Keratinocyte (primary cell): ENCODE results near the gene EIF3D. TPM values are rescaled to one million over a fixed set of nuclear protein-coding genes. Genes with fewer than 3 reads are reported as not detected.

Experiments
- DNase-seq: peaks from one replicate; pipeline ENCODE4 v3.0.0-alpha.2; 2011; ENCODE audit warnings: low read depth, missing footprints, low spot score
- FAIRE-seq: peaks from 2 replicates; lab custom pipeline; 2011; peaks lifted over from hg19 to GRCh38; lab: Jason Lieb, UNC
- H2AFZ ChIP-seq: 2 replicates; pipeline ENCODE4 v1.6.0; 2012; ENCODE audit warnings: low read length, control low read depth, inconsistent platforms; ENCODE audit not compliant: control insufficient read depth
- H3K27ac ChIP-seq: 2 replicates; pipeline ENCODE4 v1.5.1; 2011; ENCODE audit warnings: low read length; ENCODE audit not compliant: control insufficient read depth, insufficient read depth
- H3K27me3 ChIP-seq: 3 replicates; pipeline ENCODE4 v1.6.0; 2011; ENCODE audit warnings: low read length; ENCODE audit not compliant: control insufficient read depth, insufficient read depth; ENCODE audit errors: extremely low read depth
- H3K36me3 ChIP-seq, 2 experiments: 2 replicates in 1 of 2; 3 replicates in 1 of 2; pipeline ENCODE4 v1.5.1; 2011; ENCODE audit warnings: low read length in 2 of 2, mild to moderate bottlenecking in 1 of 2; ENCODE audit not compliant: control insufficient read depth in 2 of 2, insufficient read depth in 2 of 2; ENCODE audit errors: extremely low read depth in 1 of 2
- H3K4me1 ChIP-seq: 3 replicates; pipeline ENCODE4 v1.5.1; 2011; ENCODE audit warnings: low read length; ENCODE audit not compliant: control insufficient read depth, insufficient read depth; ENCODE audit errors: extremely low read depth
- H3K4me2 ChIP-seq: 3 replicates; pipeline ENCODE4 v1.6.0; 2011; ENCODE audit warnings: low read depth, low read length; ENCODE audit not compliant: control insufficient read depth, insufficient read depth; ENCODE audit errors: extremely low read depth
- H3K4me3 ChIP-seq, 3 experiments: fragments of 200-600 bp in 1 of 3; sonication (generic) in 1 of 3; 2 replicates in 2 of 3; 3 replicates in 1 of 3; pipeline ENCODE4 v1.5.1; 2011 to 2016; ENCODE audit warnings: low read length in 3 of 3, mild to moderate bottlenecking in 3 of 3, control low read depth in 2 of 3, inconsistent platforms in 1 of 3, low read depth in 1 of 3, mixed read lengths in 1 of 3, mixed run types in 1 of 3, moderate library complexity in 1 of 3; ENCODE audit not compliant: control insufficient read depth in 2 of 3, insufficient read depth in 2 of 3; ENCODE audit errors: extremely low read depth in 1 of 3
- H3K79me2 ChIP-seq: 2 replicates; pipeline ENCODE4 v1.6.0; 2012; ENCODE audit warnings: low read length; ENCODE audit not compliant: control insufficient read depth, insufficient read depth
- H3K9ac ChIP-seq: 3 replicates; pipeline ENCODE4 v1.6.0; 2011; ENCODE audit warnings: low read length; ENCODE audit not compliant: control insufficient read depth, insufficient read depth; ENCODE audit errors: extremely low read depth
- H3K9me1 ChIP-seq: 3 replicates; pipeline ENCODE4 v1.6.0; 2011; ENCODE audit warnings: low read length; ENCODE audit not compliant: control insufficient read depth, insufficient read depth; ENCODE audit errors: extremely low read depth
- H3K9me3 ChIP-seq: 2 replicates; pipeline ENCODE4 v1.5.1; 2012; ENCODE audit warnings: low read depth, low read length; ENCODE audit not compliant: control insufficient read depth
- H4K20me1 ChIP-seq: 3 replicates; pipeline ENCODE4 v1.6.0; 2011; ENCODE audit warnings: low read length; ENCODE audit not compliant: control insufficient read depth, insufficient read depth; ENCODE audit errors: extremely low read depth
- CTCF ChIP-seq, 3 experiments: IDR thresholded peaks in 1 of 3; conservative IDR thresholded peaks in 1 of 3; optimal IDR thresholded peaks in 1 of 3; 2 replicates in 2 of 3; 3 replicates in 1 of 3; pipeline versions ENCODE3 to v1.5.1; 2011; ENCODE audit warnings: low read length in 3 of 3, mild to moderate bottlenecking in 3 of 3, moderate library complexity in 2 of 3, control low read depth in 1 of 3, inconsistent platforms in 1 of 3; ENCODE audit not compliant: insufficient read depth in 2 of 3; ENCODE audit errors: extremely low read depth in 1 of 3
- EZH2 ChIP-seq: IDR thresholded peaks from one replicate; pipeline ENCODE4 v1.6.1; 2012; ENCODE audit warnings: inconsistent platforms, mild to moderate bottlenecking, low read length, moderate library complexity
- dilution Hi-C: fragments of 300-500 bp; cut with MboI; formaldehyde crosslinking; loops from one replicate; pipeline ENCODE4 v1.7.0; 2020; ENCODE audit warnings: low sequenced_read_pairs; ENCODE audit not compliant: extremely low pct_ligation_motif_present
- polyA plus RNA-seq, 5 experiments: library from polyadenylated mRNA; depleted of rRNA in 3 of 5; stranded (reverse) in 3 of 5; stranded (forward) in 1 of 5; unstranded in 1 of 5; fragments of >200 nt; gene quantifications; 1 replicate in 1 of 5; 2 replicates in 3 of 5; 3 replicates in 1 of 5; pipeline versions ENCODE4 v1.2.1 to v1.2.3, GENCODE V29; 2011 to 2012; ENCODE audit warnings: missing spikeins in 2 of 5, low read depth in 1 of 5, low replicate concordance in 1 of 5

Gene EIF3D
- polyA plus RNA-seq, 1 donor (not counting 4 experiments of a cell fraction or from before 2014, with no cell fraction given), result 408 TPM

GRCh38 chr22:36486619-36487384 is 42.2 kb downstream of the EIF3D start:
- H3K27ac ChIP-seq, result no peak overlapping the region
- FAIRE-seq, result peak; percentile 69
- H3K27me3 ChIP-seq, result no peaks in the 10 kb centered on the region
- no peak for DNase-seq
- no peak overlapping the region for H3K4me2 ChIP-seq
- peaks cover 3% of the 10 kb centered on the region for H3K9me3 ChIP-seq
- no peak overlapping the region for H3K4me3 ChIP-seq
- peaks cover 4% of the 10 kb centered on the region for H3K4me1 ChIP-seq
- dilution Hi-C loops, result no loop called here
- H3K9ac ChIP-seq, result no peak overlapping the region
- H3K79me2 ChIP-seq, result no peaks in the 10 kb centered on the region
- no peaks in the 10 kb centered on the region for H4K20me1 ChIP-seq
- no peaks in the 10 kb centered on the region for H3K9me1 ChIP-seq
- H2AFZ ChIP-seq, result no peak overlapping the region
- no peaks in the 10 kb centered on the region for H3K36me3 ChIP-seq
- TF ChIP-seq EZH2, result no peak
- peak; percentile 63 to 79 (median 75) for TF ChIP-seq CTCF (optimal IDR thresholded peaks at IDR 0.05 in 1 of 3, IDR thresholded peaks at IDR 0.05 in 1 of 3, conservative IDR thresholded peaks at IDR 0.05 in 1 of 3; ENCODE audit: extremely low read depth in 1 of 3, insufficient read depth in 2 of 3, low read length in 3 of 3)

GRCh38 chr22:36481393-36482168 is 47.4 kb downstream of the EIF3D start, which contains the start of gene TXN2:
Gene TXN2 (minus strand): TSS chr22:36481640. CDS start chr22:36480837, 803 bp downstream.
- dilution Hi-C loops, result no loop called here
- Histone ChIP-seq H3K27me3 (no peaks in the 10 kb centered on the region), H3K9me3 (no peaks in the 10 kb centered on the region), H3K4me1 (peaks cover 11% of the 10 kb centered on the region), H3K36me3 (peaks cover 9 to 11% of the 10 kb centered on the region in 2 experiments), H4K20me1 (no peaks in the 10 kb centered on the region), H3K79me2 (peaks cover 11% of the 10 kb centered on the region), H3K9me1 (no peaks in the 10 kb centered on the region), H2AFZ (peak within 1 kb of the TSS; percentile 94), H3K27ac (peak within 1 kb of the TSS; percentile 85), H3K9ac (peak within 1 kb of the TSS; percentile 87), H3K4me2 (peak within 1 kb of the TSS; percentile 96), H3K4me3 (peak within 1 kb of the TSS; percentile 66 to 98 (median 85))
- FAIRE-seq, result peak; percentile 85
- DNase-seq, result peak; percentile 78
- TF ChIP-seq EZH2 (no peak), CTCF (optimal IDR thresholded peaks at IDR 0.05 in 1 of 3, IDR thresholded peaks at IDR 0.05 in 1 of 3, conservative IDR thresholded peaks at IDR 0.05 in 1 of 3; ENCODE audit: extremely low read depth in 1 of 3, insufficient read depth in 2 of 3, low read length in 3 of 3) (no peak)
